ENCODE results near the gene PDHX.

Gene PDHX

GRCh38 chr11:35009191-35009943 is 92.9 kb downstream of the PDHX start:
- Histone ChIP-seq H3K27ac (ENCODE audit: low read length) (no peak overlapping the region), H3K9ac (ENCODE audit: low read length in 2 of 2) (no peak overlapping the region)

GRCh38 chr11:35009944-35010342 is 93.5 kb downstream of the PDHX start:
- Histone ChIP-seq H3K4me1 (ENCODE audit: control insufficient read depth, insufficient read depth, low read length) (no peaks in the 10 kb centered on the region), H3K27me3 (ENCODE audit: control insufficient read depth in 1 of 2, insufficient read depth in 2 of 2, low read length in 2 of 2) (no peaks in the 10 kb centered on the region), H3K9me3 (ENCODE audit: control insufficient read depth in 2 of 2, low read length in 2 of 2) (no peaks in the 10 kb centered on the region), H3K4me3 (ENCODE audit: low read length in 2 of 2) (no peak overlapping the region), H3K9ac (ENCODE audit: low read length in 2 of 2) (no peak overlapping the region), H3K27ac (ENCODE audit: low read length) (no peak overlapping the region), H3K36me3 (ENCODE audit: control insufficient read depth in 2 of 2, insufficient read depth in 2 of 2, low read length in 2 of 2) (no peaks in the 10 kb centered on the region)

More at GRCh38 chr11:35009191-35009943, 92.9 kb downstream of the PDHX start:
- H3K4me3 ChIP-seq (ENCODE audit: low read length in 2 of 2): no peak overlapping the region
- H3K27me3 ChIP-seq (ENCODE audit: control insufficient read depth in 1 of 2, insufficient read depth in 2 of 2, low read length in 2 of 2): no peaks in the 10 kb centered on the region
- no peaks in the 10 kb centered on the region for H3K9me3 ChIP-seq (ENCODE audit: control insufficient read depth in 2 of 2, low read length in 2 of 2)
- H3K4me1 ChIP-seq (ENCODE audit: control insufficient read depth, insufficient read depth, low read length): no peaks in the 10 kb centered on the region
- H3K36me3 ChIP-seq (ENCODE audit: control insufficient read depth in 2 of 2, insufficient read depth in 2 of 2, low read length in 2 of 2): no peaks in the 10 kb centered on the region

GRCh38 chr11:35010654-35011053 is 94.2 kb downstream of the PDHX start:
- H3K9me3 ChIP-seq (ENCODE audit: control insufficient read depth in 2 of 2, low read length in 2 of 2): no peaks in the 10 kb centered on the region
- no peaks in the 10 kb centered on the region for H3K27me3 ChIP-seq (ENCODE audit: control insufficient read depth in 1 of 2, insufficient read depth in 2 of 2, low read length in 2 of 2)
- no peak overlapping the region for H3K9ac ChIP-seq (ENCODE audit: low read length in 2 of 2)
- no peak overlapping the region for H3K27ac ChIP-seq (ENCODE audit: low read length)
- no peak overlapping the region for H3K4me3 ChIP-seq (ENCODE audit: low read length in 2 of 2)
- no peaks in the 10 kb centered on the region for H3K36me3 ChIP-seq (ENCODE audit: control insufficient read depth in 2 of 2, insufficient read depth in 2 of 2, low read length in 2 of 2)
- H3K4me1 ChIP-seq (ENCODE audit: control insufficient read depth, insufficient read depth, low read length): no peaks in the 10 kb centered on the region

- Histone ChIP-seq H3K27ac (ENCODE audit: low read length) (no peak overlapping the region), H3K4me1 (ENCODE audit: control insufficient read depth, insufficient read depth, low read length) (no peaks in the 10 kb centered on the region), H3K4me3 (ENCODE audit: low read length in 2 of 2) (no peak overlapping the region), H3K9ac (ENCODE audit: low read length in 2 of 2) (no peak overlapping the region), H3K9me3 (ENCODE audit: control insufficient read depth in 2 of 2, low read length in 2 of 2) (no peaks in the 10 kb centered on the region), H3K36me3 (ENCODE audit: control insufficient read depth in 2 of 2, insufficient read depth in 2 of 2, low read length in 2 of 2) (no peaks in the 10 kb centered on the region), H3K27me3 (ENCODE audit: control insufficient read depth in 1 of 2, insufficient read depth in 2 of 2, low read length in 2 of 2) (no peaks in the 10 kb centered on the region)
These were observed 95.0 kb downstream of the PDHX start for GRCh38 chr11:35011389-35011788.

- H3K9me3 ChIP-seq (ENCODE audit: control insufficient read depth in 2 of 2, low read length in 2 of 2): no peaks in the 10 kb centered on the region
- no peaks in the 10 kb centered on the region for H3K27me3 ChIP-seq (ENCODE audit: control insufficient read depth in 1 of 2, insufficient read depth in 2 of 2, low read length in 2 of 2)
- H3K9ac ChIP-seq (ENCODE audit: low read length in 2 of 2): no peak overlapping the region
- no peak overlapping the region for H3K4me3 ChIP-seq (ENCODE audit: low read length in 2 of 2)
- H3K4me1 ChIP-seq (ENCODE audit: control insufficient read depth, insufficient read depth, low read length): no peaks in the 10 kb centered on the region
- H3K36me3 ChIP-seq (ENCODE audit: control insufficient read depth in 2 of 2, insufficient read depth in 2 of 2, low read length in 2 of 2): no peaks in the 10 kb centered on the region
- H3K27ac ChIP-seq (ENCODE audit: low read length): no peak overlapping the region
These were observed 95.5 kb downstream of the PDHX start for GRCh38 chr11:35011944-35012343.

- Histone ChIP-seq H3K27me3 (ENCODE audit: control insufficient read depth in 1 of 2, insufficient read depth in 2 of 2, low read length in 2 of 2) (no peaks in the 10 kb centered on the region), H3K9ac (ENCODE audit: low read length in 2 of 2) (no peak overlapping the region), H3K4me1 (ENCODE audit: control insufficient read depth, insufficient read depth, low read length) (no peaks in the 10 kb centered on the region), H3K4me3 (ENCODE audit: low read length in 2 of 2) (no peak overlapping the region), H3K27ac (ENCODE audit: low read length) (no peak overlapping the region), H3K9me3 (ENCODE audit: control insufficient read depth in 2 of 2, low read length in 2 of 2) (no peaks in the 10 kb centered on the region), H3K36me3 (ENCODE audit: control insufficient read depth in 2 of 2, insufficient read depth in 2 of 2, low read length in 2 of 2) (no peaks in the 10 kb centered on the region)
These were observed 96.2 kb downstream of the PDHX start for GRCh38 chr11:35012467-35013191.

GRCh38 chr11:35013514-35014233 is 97.3 kb downstream of the PDHX start:
- H3K9ac ChIP-seq (ENCODE audit: low read length in 2 of 2): no peak overlapping the region
- no peaks in the 10 kb centered on the region for H3K9me3 ChIP-seq (ENCODE audit: control insufficient read depth in 2 of 2, low read length in 2 of 2)
- no peak overlapping the region for H3K27ac ChIP-seq (ENCODE audit: low read length)
- no peaks in the 10 kb centered on the region for H3K36me3 ChIP-seq (ENCODE audit: control insufficient read depth in 2 of 2, insufficient read depth in 2 of 2, low read length in 2 of 2)
- H3K27me3 ChIP-seq (ENCODE audit: control insufficient read depth in 1 of 2, insufficient read depth in 2 of 2, low read length in 2 of 2): no peaks in the 10 kb centered on the region
- H3K4me3 ChIP-seq (ENCODE audit: low read length in 2 of 2): no peak overlapping the region
- no peaks in the 10 kb centered on the region for H3K4me1 ChIP-seq (ENCODE audit: control insufficient read depth, insufficient read depth, low read length)

- no peak overlapping the region for H3K27ac ChIP-seq (ENCODE audit: low read length)
- H3K4me1 ChIP-seq (ENCODE audit: control insufficient read depth, insufficient read depth, low read length): no peaks in the 10 kb centered on the region
- no peaks in the 10 kb centered on the region for H3K9me3 ChIP-seq (ENCODE audit: control insufficient read depth in 2 of 2, low read length in 2 of 2)
- H3K27me3 ChIP-seq (ENCODE audit: control insufficient read depth in 1 of 2, insufficient read depth in 2 of 2, low read length in 2 of 2): no peaks in the 10 kb centered on the region
- no peaks in the 10 kb centered on the region for H3K36me3 ChIP-seq (ENCODE audit: control insufficient read depth in 2 of 2, insufficient read depth in 2 of 2, low read length in 2 of 2)
- H3K9ac ChIP-seq (ENCODE audit: low read length in 2 of 2): no peak overlapping the region
- no peak overlapping the region for H3K4me3 ChIP-seq (ENCODE audit: low read length in 2 of 2)
These were observed 97.9 kb downstream of the PDHX start for GRCh38 chr11:35014346-35014745.

- Histone ChIP-seq H3K9ac (ENCODE audit: low read length in 2 of 2) (no peak overlapping the region), H3K27ac (ENCODE audit: low read length) (no peak overlapping the region), H3K4me3 (ENCODE audit: low read length in 2 of 2) (no peak overlapping the region), H3K27me3 (ENCODE audit: control insufficient read depth in 1 of 2, insufficient read depth in 2 of 2, low read length in 2 of 2) (no peaks in the 10 kb centered on the region), H3K36me3 (ENCODE audit: control insufficient read depth in 2 of 2, insufficient read depth in 2 of 2, low read length in 2 of 2) (no peaks in the 10 kb centered on the region), H3K4me1 (ENCODE audit: control insufficient read depth, insufficient read depth, low read length) (no peaks in the 10 kb centered on the region), H3K9me3 (ENCODE audit: control insufficient read depth in 2 of 2, low read length in 2 of 2) (no peaks in the 10 kb centered on the region)
These were observed 99.4 kb downstream of the PDHX start for GRCh38 chr11:35015621-35016387.

- H3K9me3 ChIP-seq (ENCODE audit: control insufficient read depth in 2 of 2, low read length in 2 of 2): no peaks in the 10 kb centered on the region
- H3K36me3 ChIP-seq (ENCODE audit: control insufficient read depth in 2 of 2, insufficient read depth in 2 of 2, low read length in 2 of 2): no peaks in the 10 kb centered on the region
- H3K27ac ChIP-seq (ENCODE audit: low read length): no peak overlapping the region
- H3K4me1 ChIP-seq (ENCODE audit: control insufficient read depth, insufficient read depth, low read length): no peaks in the 10 kb centered on the region
- no peaks in the 10 kb centered on the region for H3K27me3 ChIP-seq (ENCODE audit: control insufficient read depth in 1 of 2, insufficient read depth in 2 of 2, low read length in 2 of 2)
- H3K9ac ChIP-seq (ENCODE audit: low read length in 2 of 2): no peak overlapping the region
- no peak overlapping the region for H3K4me3 ChIP-seq (ENCODE audit: low read length in 2 of 2)
These were observed 100.5 kb downstream of the PDHX start for GRCh38 chr11:35016916-35017315.
